ENCODE results near the gene CDKN2C.
A peak's percentile ranks its signal among the peaks of the same experiment; 100 is the strongest.
"Not testable (repeated sequence)": the region's sequence is repeated elsewhere in the genome, so short reads cannot be mapped to it uniquely, and the experiment has no call there.

The CDKN2C gene

DNA sequence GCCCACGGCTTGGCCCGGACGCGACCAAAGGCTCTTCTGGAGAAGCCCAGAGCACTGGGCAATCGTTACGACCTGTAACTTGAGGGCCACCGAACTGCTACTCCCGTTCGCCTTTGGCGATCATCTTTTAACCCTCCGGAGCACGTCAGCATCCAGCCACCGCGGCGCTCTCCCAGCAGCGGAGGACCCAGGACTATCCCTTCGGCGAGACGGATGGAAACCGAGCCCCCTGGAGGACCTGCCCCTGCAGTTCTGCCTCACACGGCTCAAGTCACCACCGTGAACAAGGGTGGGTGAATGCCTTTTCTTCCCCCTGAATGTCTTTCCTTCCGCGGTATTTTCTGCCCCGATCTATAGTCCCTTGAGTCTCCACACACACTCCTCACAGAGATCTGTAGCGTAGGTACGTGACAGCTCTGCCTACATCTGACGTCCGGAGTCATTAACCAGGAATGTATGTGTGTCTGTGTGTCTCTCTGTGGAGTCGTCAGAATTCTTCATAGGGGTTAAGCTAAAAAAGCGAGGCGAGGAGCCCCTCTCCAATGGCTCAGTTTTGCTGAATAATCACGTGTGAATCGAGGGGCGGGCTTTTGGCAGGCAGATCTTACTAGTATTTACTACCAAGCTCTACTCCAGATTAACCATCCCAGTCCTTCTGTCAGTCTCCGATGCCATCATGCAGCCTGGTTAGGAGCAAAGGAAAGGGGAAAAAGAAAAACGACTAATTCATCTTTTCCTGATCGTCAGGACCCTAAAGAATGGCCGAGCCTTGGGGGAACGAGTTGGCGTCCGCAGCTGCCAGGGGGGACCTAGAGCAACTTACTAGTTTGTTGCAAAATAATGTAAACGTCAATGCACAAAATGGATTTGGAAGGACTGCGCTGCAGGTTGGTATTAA is at the start of gene CDKN2C:
Gene CDKN2C, plus strand, starts transcription at position 635 of the 898 bp plus-strand sequence. Its CDS starts 124 bp downstream, at position 759.
- DNase-seq = peak; percentile 47

DNA sequence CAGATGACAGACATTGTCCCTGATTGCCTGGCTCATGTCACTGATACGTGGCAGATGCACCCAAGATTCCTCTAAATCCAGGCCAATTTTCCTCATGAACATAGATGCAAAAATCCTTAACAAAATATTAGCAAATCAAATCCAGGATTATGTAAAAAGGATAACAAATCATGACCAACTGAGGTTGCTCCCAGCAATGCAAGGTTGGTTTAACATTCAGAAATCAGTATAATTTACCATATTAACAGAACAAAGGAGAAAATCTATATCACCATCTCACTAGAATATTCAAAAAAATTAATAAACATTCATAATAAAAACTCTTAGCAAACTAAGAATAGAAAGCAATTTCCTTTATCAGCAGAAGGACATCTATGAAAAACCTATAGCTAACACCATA is 49.6 kb upstream of the CDKN2C start:
- DNase-seq = no peak

DNA sequence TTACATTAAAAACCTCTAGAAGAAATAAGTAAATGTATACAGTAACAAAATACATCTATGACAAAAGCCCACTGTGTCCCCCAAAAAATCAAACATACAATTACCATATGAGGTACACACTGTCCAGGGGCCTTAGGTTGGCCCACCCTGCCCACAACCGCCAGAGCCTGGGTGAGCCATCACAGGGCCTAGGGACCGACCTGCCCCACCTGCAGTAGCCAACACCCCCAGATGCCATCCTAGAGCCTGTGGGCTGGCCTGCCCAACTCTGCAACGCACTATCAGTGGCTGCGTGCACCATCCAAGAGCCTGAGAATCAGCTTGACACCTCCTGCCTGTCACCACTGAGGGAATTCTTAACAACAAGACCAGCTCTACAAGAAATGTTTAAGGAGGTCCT is 49.0 kb upstream of the CDKN2C start:
- no peak for DNase-seq

DNA sequence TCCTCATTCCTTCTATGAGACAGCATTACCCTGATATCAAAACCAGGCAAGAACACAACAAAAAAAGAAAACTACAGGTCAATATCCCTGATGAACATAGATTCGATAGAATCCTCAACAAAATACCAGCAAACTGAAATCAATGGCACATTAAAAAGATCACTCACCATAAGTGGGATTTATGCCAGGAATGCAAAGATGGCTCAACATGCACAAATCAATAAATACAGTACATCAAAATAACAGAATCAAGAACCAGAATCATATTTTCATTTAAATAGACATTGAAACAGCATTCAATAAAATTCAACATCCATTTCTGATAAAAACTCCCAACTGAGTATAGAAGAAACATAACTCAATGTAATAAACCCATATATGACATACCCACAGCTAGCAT is 46.5 kb upstream of the CDKN2C start:
- DNase-seq = no peak

DNA sequence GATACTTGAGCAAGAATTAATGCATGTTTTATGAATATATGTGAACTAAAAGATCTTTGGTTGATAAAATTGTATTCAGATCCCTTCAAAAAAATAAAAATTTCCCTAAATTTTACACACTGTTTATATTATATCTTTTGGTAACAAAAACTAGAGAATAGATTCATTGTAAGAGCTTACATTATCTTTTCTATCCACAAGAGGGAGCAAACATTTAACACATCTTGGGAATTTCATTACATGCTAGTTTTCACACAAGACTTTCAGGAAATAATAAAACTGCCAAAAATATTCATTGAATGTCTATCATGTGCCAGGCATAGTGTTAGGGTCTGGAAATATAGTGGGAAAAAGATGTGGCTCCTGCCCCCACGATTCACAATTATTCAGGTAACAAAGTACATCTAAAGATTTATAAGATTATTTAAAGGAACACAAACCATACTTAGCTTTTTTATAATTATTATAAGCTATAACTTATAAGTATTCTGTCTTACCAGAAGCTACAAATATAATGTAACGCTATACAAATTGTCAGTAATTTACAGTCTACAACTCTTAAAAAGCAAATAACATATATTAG is 40.6 kb upstream of the CDKN2C start:
- no peak for DNase-seq

DNA sequence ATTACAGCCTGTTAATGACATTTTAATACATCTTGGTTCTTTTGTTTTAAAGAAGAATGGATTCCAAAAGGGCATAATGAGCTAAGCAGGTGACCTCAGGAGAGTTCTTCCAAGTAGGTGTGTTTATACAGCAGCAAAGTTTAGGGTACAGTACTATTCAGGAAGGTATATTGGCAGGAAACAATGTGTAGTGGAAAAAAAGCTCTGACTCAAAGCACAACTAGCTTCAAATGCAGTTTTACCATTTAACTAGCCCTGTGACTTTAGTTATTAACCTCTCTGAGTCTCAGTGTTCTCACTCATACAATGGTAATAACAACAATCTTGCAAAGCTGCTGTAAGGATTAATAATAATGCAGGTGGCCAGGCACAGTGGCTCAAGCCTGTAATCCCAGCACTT is 39.9 kb upstream of the CDKN2C start:
- no peak for DNase-seq

DNA sequence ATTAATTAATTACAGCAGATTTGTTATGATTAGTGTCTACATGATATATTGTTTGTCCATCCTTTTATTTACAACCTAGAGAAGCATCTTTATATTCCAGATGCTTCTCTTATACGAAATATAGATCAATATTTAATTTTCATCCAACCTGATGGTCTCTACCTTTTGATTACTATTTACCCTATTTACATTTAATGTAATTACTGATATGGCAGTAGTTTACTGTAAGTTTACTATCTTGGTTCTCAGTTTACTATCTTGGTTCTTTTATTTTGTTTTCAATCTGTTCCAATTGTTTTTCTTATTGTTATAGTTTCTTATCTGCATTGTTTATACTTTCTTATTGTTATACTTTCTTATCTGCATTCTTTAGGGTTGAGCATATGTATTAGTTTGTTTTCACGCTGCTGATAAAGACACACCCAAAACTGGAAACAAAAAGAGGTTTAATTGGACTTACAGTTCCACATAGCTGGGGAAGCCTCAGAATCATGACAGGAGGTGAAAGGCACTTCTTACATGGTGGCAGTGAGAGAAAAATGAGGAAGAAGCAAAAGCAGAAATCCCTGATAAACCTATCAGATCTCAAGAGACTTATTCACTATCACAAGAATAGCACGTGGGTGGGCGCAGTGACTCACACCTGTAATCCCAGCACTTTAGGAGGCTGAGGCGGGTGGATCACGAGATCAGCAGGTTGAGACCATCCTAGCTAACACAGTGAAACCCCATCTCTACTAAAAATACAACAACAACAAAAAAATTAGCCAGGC is 38.9 kb upstream of the CDKN2C start:
- DNase-seq = peak; percentile 6

DNA sequence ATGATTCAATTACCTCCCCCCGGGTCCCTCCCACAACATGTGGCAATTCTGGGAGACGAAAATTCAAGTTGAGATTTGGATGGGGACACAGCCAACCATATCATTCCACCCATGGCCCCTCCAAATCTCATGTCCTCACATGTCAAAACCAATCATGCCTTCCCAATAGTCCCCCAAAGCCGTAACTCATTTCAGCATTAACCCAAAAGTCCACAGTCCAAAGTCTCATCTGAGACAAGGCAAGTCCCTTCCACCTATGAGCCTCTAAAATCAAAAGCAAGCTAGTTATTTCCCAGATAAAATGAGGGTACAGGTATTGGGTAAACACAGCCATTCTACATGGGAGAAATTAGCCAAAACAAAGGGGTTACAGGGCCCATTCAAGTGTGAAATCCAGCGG is 38.0 kb upstream of the CDKN2C start:
- DNase-seq = not testable (repeated sequence)

DNA sequence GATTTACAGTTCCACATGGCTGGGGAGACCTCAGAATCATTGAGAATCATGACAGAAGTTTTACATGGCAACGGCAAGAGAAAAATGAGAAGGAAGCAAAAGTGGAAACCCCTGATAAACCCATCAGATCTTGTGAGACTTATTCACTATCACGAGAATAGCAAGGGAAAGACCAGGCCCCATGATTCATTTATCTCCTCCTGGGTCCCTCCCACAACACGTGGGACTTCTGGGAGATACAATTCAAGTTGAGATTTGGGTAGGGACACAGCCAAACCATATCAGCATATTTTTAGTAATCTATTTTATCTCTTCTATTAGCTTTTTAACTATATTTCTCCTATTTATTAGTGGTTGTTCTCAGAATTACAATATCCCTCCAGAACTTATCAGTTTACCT is 36.3 kb upstream of the CDKN2C start:
- DNase-seq = not testable (repeated sequence)

DNA sequence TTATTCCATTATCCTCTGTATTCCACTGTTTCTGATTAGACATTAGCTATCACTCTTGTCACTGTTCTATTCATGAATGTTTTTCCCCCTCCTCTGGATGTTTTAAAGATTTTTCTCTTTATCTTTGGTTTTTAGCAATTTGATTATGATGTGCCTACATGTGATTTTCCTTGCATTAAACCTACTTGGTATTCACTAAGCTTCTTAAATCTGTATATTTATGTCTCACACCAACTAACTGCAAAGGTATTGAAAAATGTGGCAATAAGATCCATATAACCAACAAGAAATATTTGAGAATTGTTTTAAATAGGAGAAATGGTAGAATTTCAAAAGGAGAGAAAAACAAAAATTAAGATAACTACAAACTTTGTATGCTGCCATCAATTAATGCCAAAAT is 35.2 kb upstream of the CDKN2C start:
- no peak for DNase-seq

DNA sequence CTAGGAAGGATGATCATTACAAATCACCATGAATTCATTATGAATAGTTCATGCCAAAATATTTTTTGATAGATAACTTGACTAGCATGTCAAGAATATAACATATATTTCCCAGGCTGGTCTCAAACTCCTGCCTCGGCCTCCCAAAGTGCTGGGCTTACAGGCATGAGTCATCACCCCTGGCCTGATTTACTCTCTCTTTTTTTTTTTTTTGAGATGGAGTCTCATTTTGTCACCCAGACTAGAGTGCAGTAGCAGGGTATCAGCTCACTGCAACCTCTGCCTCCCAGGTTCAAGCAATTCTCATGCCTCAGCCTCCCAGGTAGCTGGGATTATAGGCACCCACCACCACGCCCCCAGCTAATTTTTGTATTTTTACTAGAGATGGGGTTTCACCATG is 34.8 kb upstream of the CDKN2C start:
- DNase-seq = not testable (repeated sequence)

DNA sequence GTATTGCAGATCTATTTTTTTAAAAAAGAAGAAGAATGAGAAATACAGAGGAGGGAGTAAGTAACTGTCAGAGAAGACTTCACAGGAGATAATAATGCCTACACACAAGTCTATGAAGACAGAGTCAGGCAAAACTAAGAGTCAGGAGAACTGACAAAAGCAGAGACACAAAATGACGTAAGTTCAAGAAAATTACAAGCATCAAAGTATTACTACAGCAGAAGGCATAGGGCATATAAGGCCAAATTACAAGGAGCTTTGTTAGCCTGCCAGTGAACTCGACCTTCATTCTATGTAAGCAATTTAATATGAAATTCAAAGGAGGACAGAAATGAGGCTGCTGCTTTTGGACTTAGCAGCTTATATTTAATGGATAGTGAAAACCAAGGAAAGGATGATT is 33.7 kb upstream of the CDKN2C start:
- no peak for DNase-seq

DNA sequence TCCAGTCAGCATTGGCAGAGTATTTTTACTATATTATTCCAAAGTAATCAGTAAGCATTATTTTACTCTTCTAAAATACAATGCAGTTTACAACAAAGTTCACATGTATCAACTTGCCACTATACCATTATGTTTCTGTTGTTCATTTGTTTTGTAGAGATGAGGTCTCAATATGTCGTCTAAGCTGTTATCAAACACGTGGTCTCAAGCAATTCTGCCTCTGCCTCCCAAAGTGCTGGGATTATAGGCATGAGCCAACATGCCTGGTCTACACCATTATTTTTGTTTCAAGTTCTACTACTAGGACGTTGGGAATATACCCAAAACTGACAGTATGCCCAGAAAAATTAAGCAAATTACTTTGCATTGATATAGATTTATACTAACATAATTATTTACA is 29.8 kb upstream of the CDKN2C start:
- no peak for DNase-seq

DNA sequence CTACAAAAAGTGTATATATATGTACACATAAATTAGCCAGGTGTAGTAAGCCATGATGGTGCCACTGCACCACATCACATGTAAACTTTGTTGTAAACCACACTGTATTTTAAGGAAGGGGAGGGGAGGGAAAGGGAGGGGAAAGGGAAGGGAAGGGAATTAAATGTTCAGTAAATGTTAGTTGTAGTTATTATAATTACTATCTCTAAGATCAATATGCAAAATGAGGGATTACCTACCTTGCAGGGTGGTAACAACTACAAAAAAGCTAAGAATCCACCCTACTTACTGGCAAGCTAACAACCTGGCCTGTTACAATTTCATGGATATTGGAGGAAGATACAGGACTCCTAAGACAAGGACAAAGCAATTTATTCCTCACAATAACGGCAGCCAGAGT is 27.7 kb upstream of the CDKN2C start:
- DNase-seq = no peak

DNA sequence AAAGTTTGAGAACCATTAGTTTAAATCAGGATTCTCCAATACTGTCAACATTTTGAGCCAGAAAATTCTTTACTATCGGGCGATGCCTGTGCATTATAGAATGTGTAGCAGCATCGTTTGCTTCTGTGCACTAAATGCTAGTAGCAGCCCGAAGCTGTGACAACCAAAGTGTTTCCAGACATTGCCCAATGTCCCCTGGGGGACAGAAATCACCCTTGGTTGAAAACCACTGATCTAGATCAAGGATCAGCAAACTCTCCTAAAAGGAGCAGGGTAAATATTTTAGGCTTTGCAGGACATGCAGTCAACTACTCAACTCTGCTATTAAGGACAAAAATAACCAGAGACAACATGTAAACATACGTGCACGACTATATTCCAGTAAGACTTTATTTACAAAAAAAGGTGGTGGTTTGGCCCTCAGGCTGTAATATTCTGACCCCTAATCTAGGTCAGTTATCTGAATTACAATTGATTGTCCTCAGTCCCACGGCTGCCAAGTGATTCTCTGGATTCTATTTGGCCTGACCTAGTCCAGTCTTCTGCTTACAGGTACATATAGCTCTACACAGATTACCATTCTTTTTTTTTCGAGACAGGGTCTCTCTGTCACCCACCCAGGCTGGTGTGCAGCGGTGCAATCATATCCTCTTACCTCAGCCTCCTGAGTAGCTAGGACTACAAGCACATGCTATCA is 20.6 kb upstream of the CDKN2C start:
- no peak for DNase-seq

DNA sequence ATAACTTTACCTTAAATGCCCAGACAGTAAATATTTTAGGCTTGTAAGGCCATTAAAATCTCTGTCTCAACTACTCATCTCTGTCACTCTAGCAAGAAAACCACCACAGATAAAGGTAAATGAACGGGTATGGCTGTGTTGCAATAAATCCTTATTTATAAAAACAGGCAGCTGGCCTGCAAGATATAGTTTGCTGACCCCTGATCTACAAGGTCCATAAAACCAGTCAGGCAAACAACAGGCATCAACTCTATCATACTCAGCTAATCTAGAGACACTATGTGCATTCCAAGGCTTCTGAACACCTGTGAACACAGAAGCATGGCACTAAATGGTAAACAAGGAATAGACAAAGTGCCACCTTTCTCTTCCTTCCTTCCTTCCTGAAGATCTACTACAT is 19.6 kb upstream of the CDKN2C start:
- no peak for DNase-seq

DNA sequence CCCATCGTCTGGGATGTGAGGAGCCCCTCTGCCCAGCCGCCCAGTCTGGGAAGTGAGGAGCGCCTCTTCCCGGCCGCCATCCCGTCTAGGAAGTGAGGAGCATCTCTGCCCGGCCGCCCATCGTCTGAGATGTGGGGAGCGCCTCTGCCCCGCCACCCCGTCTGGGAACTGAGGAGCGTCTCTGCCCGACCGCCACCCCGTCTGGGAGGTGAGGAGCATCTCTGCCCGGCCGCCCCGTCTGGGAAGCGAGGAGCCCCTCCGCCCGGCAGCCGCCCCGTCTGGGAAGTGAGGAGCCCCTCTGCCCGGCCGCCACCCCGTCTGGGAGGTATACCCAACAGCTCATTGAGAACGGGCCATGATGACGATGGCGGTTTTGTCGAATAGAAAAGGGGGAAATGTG is 17.5 kb upstream of the CDKN2C start:
- DNase-seq = not testable (repeated sequence)

DNA sequence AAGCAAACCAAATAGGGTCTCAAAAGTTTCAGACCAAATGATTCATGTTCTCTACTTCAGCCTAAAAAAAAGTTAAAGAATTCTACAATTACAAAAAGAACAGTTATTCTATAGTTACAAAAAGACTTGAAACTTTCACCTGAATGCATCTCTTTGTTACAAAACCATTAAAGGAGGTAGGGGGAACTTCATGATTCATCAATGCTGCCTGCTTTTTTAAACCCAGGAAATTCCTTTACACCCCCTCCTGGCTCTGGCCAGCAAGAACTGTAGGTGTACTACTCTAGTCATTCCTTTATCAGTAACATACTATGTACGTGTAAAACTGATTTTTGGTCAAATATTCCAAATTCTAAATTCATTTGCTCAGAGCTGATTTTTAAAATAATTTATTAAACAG is 14.9 kb upstream of the CDKN2C start:
- no peak for DNase-seq

DNA sequence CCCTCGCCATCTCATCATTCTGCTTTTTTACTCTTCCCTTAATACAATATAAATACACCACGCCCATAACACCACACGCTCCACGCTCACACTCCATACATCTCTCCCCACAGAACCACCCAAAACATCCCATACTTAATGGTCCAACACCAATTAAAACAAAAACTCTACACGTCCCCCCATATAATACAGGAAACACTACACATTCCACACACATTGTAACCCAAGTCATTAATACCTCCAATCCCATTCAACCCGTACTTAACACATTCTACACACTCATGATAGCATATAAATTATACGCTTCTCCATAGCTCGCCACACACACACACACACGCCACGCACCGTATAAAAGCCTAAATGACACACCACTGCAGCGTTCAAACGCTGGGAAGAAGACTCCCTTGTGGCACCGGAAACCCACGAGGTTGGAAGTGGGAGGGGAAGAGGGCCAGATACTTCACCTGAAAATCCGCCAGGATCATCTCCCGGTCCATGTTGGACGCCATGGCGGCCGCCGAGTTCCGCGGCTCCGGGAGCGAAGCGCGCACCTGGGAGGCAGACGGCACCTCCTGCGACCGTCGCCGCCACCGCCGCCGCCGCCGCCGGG is 10.6 kb upstream of the CDKN2C start:
- peak; percentile 39 for DNase-seq

DNA sequence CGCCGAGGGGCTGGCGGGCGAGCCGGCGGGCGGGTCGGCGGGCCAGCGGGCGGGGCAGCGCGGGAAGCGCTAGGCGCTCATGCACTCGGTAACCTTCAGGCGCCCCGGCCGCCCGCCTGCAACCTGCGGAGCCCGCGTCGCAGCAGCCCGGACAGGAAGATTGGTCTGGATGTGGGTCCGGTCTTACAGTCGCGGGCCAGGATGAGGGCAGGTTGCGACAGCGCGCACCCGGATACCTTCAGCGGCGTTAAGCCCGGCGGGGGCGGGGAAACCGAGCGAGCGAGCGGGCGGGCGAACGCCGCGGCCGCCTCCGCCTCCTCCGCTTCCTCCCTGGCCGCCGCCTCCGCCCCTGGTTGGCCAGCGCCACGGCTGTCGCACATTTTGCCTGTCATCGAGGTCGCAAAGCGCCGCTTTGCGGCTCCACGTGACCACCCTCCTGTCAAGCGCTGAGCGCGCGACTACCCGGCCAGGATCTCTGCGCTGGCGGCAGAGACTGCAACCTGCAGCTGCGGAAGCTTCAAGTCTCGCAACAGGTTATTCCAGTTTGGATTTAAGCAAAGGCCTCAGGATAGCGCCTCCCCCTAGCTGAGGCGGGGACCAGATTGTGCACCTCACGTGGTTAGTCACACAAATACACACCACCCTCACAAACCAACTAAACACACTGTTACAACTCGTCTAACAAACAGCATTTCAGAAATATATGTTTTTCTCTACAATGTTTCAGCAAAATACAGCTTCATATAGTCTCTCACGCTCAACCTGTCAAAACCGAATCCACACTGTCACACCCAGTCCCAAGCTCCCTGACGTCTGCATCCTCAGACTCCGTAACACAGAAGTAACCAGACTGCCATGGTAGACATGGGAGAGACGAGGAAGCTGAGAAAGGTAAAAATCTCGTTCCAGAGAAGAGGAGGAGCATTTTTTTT is 9.9 kb upstream of the CDKN2C start, which contains the start of gene FAF1:
Gene FAF1, minus strand, starts transcription at position 355 of the 932 bp plus-strand sequence. CDS start 456 bp downstream, outside the sequence.
- peak; percentile 96 for DNase-seq

DNA sequence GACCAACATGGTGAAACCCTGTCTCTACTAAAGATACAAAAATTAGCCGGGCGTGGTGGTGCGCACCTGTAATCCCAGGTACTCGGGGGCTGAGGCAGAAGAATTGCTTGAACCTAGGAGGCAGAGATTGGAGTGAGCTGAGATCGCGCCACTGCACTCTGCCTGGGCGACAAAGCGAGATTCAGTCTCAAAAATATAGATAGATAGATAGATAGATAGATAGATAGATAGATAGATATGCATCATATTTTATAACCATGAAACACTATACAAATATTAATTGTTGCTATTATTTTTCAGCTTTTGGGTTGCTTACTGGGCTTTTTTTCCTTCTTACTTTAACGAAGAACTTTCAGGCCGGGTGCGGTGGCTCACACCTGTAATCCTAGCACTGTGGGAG is 5.2 kb upstream of the CDKN2C start:
- no peak for DNase-seq

Measured in stimulated activated CD4-positive, alpha-beta T cell treated with anti-CD3 and anti-CD28 coated beads, Interleukin-4, amount 100 ng/mL, for 24 hours (primary cell).